Upper lobe of right lung (tissue), 1 donor: Measurements from ENCODE around the gene SNAP47. TPM values are rescaled to one million over a fixed set of nuclear protein-coding genes. Genes with fewer than 3 reads are reported as not detected.

Experiments used
- ATAC-seq: fragments of 200-7000 bp; cut with Tn5 transposase; one replicate; pipeline ENCODE4 v1.9.1; 2020; ENCODE audit warnings: mild to moderate bottlenecking, moderate library complexity
- DNase-seq: peaks from one replicate; pipeline ENCODE4 v3.0.0-alpha.2; 2020
- H3K27ac ChIP-seq: fragments of 200-600 bp; one replicate; pipeline ENCODE4 v1.8.0; 2022
- H3K27me3 ChIP-seq: fragments of 200-600 bp; one replicate; pipeline ENCODE4 v1.8.0; 2022; ENCODE audit warnings: mild to moderate bottlenecking
- H3K36me3 ChIP-seq: fragments of 200-600 bp; one replicate; pipeline ENCODE4 v1.8.0; 2022
- H3K4me1 ChIP-seq: fragments of 200-600 bp; one replicate; pipeline ENCODE4 v1.8.0; 2022
- H3K4me3 ChIP-seq: fragments of 200-600 bp; one replicate; pipeline ENCODE4 v1.8.0; 2022; ENCODE audit warnings: mild to moderate bottlenecking
- H3K9me3 ChIP-seq: fragments of 200-600 bp; one replicate; pipeline ENCODE4 v1.8.0; 2022
- CTCF ChIP-seq: fragments of 200-600 bp; IDR thresholded peaks from one replicate; pipeline ENCODE4 v1.8.0; 2022; ENCODE audit warnings: antibody characterized with exemption
- intact Hi-C: fragments of 100-400 bp; cut with DNase I; formaldehyde crosslinking; loops from one replicate; pipeline ENCODE4 v1.11.0; 2022
- total RNA-seq: library from RNA; stranded (reverse); fragmentation: NEBNext Ultra II Directional; extraction: Animal tissue kit (Norgen Biotek cat#: 25700); gene quantifications from one replicate; pipeline ENCODE4 v1.2.1, GENCODE V29; 2021
- donor health status: DM: no; HTN: yes; CAD: no; lungs with severe emphysema.

Gene SNAP47
- total RNA-seq, 1 donor from 2014 or later, result 27.7 TPM

GRCh38 chr1:227823537-227823936 lies 88.3 kb downstream of the SNAP47 start:
- intact Hi-C loops, result no loop called here
- DNase-seq (no peak), ATAC-seq (no peak)
- Histone ChIP-seq H3K27ac (no peak overlapping the region), H3K4me3 (no peak overlapping the region), H3K27me3 (no peaks in the 10 kb centered on the region), H3K4me1 (no peaks in the 10 kb centered on the region), H3K36me3 (no peaks in the 10 kb centered on the region), H3K9me3 (peaks cover 5% of the 10 kb centered on the region)
- TF ChIP-seq CTCF, result no peak

GRCh38 chr1:227824204-227824603 lies 89.0 kb downstream of the SNAP47 start:
- no peak for DNase-seq
- H3K27ac ChIP-seq, result no peak overlapping the region
- intact Hi-C loops, result no loop called here
- H3K4me3 ChIP-seq, result no peak overlapping the region
- no peaks in the 10 kb centered on the region for H3K36me3 ChIP-seq
- no peak for TF ChIP-seq CTCF
- no peaks in the 10 kb centered on the region for H3K4me1 ChIP-seq
- H3K9me3 ChIP-seq, result peaks cover 5% of the 10 kb centered on the region
- no peak for ATAC-seq
- H3K27me3 ChIP-seq, result no peaks in the 10 kb centered on the region

- Histone ChIP-seq H3K27ac (no peak overlapping the region), H3K27me3 (no peaks in the 10 kb centered on the region), H3K4me3 (no peak overlapping the region), H3K4me1 (no peaks in the 10 kb centered on the region), H3K9me3 (no peaks in the 10 kb centered on the region), H3K36me3 (no peaks in the 10 kb centered on the region)
- intact Hi-C loops, result no loop called here
- DNase-seq (no peak), ATAC-seq (no peak)
- TF ChIP-seq CTCF, result no peak
Observed at GRCh38 chr1:227828786-227829185, 93.6 kb downstream of the SNAP47 start.

Other genes starting within 250 kb of the SNAP47 start
- 8.6 TPM for gene ZNF678, start 171.9 kb upstream of the SNAP47 start, total RNA-seq
- 15.1 TPM for gene JMJD4, start 133 bp upstream of the SNAP47 start, total RNA-seq
- not detected for gene PRSS38, start 80.2 kb downstream of the SNAP47 start, total RNA-seq
- 10.2 TPM for gene WNT9A, start 212.5 kb downstream of the SNAP47 start, total RNA-seq